ENCODE results near the gene LRP4.

Gene LRP4

DNA sequence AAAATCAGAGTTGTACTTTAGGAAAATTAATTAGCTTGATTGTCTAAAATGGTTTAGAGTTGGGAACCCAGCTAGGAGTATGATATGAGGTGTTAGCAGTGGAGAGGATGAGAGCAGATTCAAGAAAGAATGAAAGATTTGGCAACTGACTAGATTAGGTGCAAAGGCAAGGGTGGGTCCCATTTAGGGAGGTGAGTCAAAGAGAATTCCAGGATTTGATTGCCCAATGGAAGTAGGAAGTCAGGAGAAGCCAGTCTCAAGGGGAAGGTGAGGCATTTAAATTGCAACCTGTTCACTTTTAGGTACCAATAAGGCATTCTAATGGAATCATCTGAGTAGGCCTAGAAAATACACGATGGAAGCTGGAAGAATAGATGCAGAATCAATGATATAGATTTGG is 68.7 kb downstream of the LRP4 start:
- DNase-seq (ENCODE audit: low read depth): no peak

DNA sequence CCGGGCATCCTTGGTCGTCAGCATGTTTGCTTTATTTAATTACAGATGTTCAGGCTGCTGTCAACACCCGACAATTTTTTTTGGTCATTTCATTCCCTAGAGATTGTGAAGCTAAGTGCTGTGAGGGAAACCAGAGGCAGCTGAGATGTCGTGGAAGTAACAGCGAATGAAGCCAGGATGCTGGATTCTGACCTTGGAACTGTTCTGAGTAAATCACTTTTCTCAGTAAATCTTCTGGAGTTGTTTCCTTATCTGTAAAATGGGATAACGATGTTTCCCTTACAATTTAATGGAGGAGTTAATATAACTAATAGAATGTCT is 71.9 kb downstream of the LRP4 start:
- no peak for DNase-seq (ENCODE audit: low read depth)

- DNase-seq (ENCODE audit: low read depth): peak; percentile 78
Measured at GRCh38 chr11:46845740-46846509, 72.4 kb downstream of the LRP4 start, which contains the start of gene CKAP5. Gene CKAP5 (minus strand): TSS chr11:46846280. CDS start chr11:46821231, 25,049 bp downstream.

DNA sequence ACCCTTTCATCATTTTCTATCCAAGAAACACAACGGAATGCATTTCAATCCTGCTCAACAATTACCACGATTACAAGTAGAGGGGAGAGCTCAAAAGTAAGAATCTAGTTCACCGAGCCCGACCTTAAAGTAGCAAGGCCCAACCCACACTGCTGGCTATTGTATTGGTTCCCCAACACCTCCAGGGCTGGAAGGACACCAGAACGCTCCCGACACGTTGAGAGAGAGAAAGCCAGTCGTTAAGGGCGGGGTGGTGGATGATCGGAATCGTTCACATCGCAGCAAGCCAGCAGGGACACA is 73.0 kb downstream of the LRP4 start:
- DNase-seq (ENCODE audit: low read depth): no peak

GRCh38 chr11:46840116-46840515 is 78.2 kb downstream of the LRP4 start:
- no peak for DNase-seq (ENCODE audit: low read depth)

DNA sequence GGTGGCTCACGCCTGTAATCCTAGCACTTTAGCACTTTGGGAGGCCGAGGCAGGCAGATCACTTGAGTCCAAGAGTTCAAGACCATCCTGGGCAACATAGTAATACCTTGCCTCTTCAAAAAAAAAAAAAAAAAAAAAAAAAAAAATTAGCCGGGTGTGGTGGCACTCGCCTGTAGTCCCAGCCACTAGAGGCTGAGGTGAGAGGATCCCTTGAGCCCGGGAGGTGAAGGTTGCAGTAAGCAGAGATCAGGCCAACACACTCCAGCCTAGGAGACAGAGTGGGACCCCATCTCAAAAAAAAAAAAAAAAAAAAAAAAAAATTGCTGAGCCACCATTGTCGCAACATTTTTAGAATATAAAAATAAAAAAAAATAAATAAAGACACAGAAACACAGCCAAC is 79.8 kb downstream of the LRP4 start:
- DNase-seq (ENCODE audit: low read depth): no peak

GRCh38 chr11:46837860-46838259 is 80.5 kb downstream of the LRP4 start:
- DNase-seq (ENCODE audit: low read depth): no peak

DNA sequence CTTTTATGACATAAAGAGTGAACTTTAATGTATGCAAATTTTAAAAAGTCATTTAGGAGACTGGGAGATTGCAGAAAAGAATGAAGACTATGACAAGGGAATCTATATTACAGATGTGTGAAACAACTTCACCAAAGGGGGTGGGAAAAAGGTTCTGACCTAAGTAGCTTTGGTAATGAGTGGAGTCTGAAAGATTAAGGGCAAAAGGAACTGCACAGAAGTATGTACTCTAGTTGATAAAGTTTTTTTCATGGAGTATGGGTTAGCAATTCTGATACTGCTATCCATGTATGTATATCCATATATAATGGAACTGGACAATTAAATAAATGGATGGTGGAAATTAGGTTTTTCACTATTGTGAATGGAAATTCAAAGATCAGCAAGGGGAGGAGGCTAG is 81.5 kb downstream of the LRP4 start:
- no peak for DNase-seq (ENCODE audit: low read depth)

- DNase-seq (ENCODE audit: low read depth): no peak
Measured at GRCh38 chr11:46836431-46836830, 81.9 kb downstream of the LRP4 start.

- no peak for DNase-seq (ENCODE audit: low read depth)
Measured at GRCh38 chr11:46835897-46836296, 82.5 kb downstream of the LRP4 start.

GRCh38 chr11:46834821-46835220 is 83.5 kb downstream of the LRP4 start:
- no peak for DNase-seq (ENCODE audit: low read depth)

GRCh38 chr11:46832511-46833214 is 85.7 kb downstream of the LRP4 start:
- DNase-seq (ENCODE audit: low read depth): no peak

- no peak for DNase-seq (ENCODE audit: low read depth)
Measured at GRCh38 chr11:46827995-46828394, 90.4 kb downstream of the LRP4 start.

DNA sequence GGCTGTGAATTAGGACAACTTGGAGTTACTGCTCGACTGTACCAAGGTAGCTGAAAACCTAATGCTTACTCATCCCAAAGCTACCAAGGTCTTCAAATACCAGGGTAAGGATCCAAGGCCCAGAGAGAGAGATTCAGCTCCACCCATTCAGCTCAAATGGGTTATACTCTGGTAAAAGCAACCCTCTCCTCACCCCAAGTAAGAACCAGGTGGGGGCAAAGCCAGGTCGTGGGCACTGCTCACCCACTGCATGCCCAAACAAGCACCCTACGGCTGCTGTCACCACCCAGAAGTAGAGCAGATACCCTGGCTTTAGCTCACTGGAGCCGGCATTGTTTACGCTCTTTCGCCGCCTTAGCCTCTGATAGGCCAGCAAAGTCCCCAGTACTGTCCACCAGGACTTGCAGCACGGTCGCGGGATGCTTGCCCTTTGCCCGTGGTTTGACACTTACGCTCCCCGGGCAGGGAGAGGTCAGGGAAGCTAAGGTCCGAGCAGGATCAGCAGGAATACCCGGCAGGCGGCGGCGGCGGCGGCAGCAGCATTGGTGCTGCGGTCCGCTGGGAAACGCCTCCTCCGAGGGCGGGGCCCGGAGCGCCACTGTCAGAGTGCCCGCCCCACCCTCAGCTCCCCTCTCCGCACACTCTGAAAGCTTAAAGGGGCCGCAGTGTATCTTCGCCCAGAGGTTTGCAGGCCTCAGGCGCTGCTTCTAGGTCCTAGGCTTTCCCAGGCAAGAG is 91.9 kb downstream of the LRP4 start:
- peak; percentile 50 for DNase-seq (ENCODE audit: low read depth)

- DNase-seq (ENCODE audit: low read depth): peak; percentile 13
Measured at GRCh38 chr11:46808799-46809431, 109.4 kb downstream of the LRP4 start.
